Bronchial epithelial cell (primary cell): Measurements from ENCODE around the gene UPK3B. TPM values are rescaled to one million over a fixed set of nuclear protein-coding genes. Genes with fewer than 3 reads are reported as not detected.
"Not testable (repeated sequence)": the region's sequence is repeated elsewhere in the genome, so short reads cannot be mapped to it uniquely, and the experiment has no call there.

Experiments
- DNase-seq: peaks from one replicate; pipeline ENCODE4 v3.0.0-alpha.2; 2010; ENCODE audit warnings: low read depth
- FAIRE-seq: peaks from 2 replicates; lab custom pipeline; 2011; peaks lifted over from hg19 to GRCh38; lab: Jason Lieb, UNC
- H3K27me3 ChIP-seq: 2 replicates; pipeline ENCODE4 v1.5.1; 2011; ENCODE audit warnings: low read length; ENCODE audit not compliant: control insufficient read depth, insufficient read depth
- H3K36me3 ChIP-seq: 2 replicates; pipeline ENCODE4 v1.5.1; 2011; ENCODE audit warnings: low read length; ENCODE audit not compliant: control insufficient read depth, insufficient read depth
- H3K4me3 ChIP-seq: 2 replicates; pipeline ENCODE4 v1.5.1; 2011; ENCODE audit warnings: mild to moderate bottlenecking, low read depth, low read length, control low read depth
- CTCF ChIP-seq: IDR thresholded peaks from 2 replicates; pipeline ENCODE4 v1.5.1; 2011; ENCODE audit warnings: mild to moderate bottlenecking, moderate library complexity, low read length, control low read depth, inconsistent platforms; ENCODE audit not compliant: insufficient read depth, severe bottlenecking
- total RNA-seq: library from RNA; depleted of rRNA; stranded (reverse); fragments of >200 nt; gene quantifications from 2 replicates; pipeline ENCODE4 v1.2.1, GENCODE V29; 2014

Gene UPK3B
- total RNA-seq, 1 donor from 2014 or later = 0.26 TPM

GRCh38 chr7:76511911-76512885, 1.8 kb downstream of the UPK3B start:
- FAIRE-seq = peak; percentile 89
- H3K27me3 ChIP-seq, H3K36me3 ChIP-seq, DNase-seq, H3K4me3 ChIP-seq: not testable (repeated sequence)

GRCh38 chr7:76512941-76513816, 2.8 kb downstream of the UPK3B start:
- TF ChIP-seq CTCF = peak; percentile 39

GRCh38 chr7:76513817-76514799, 3.8 kb downstream of the UPK3B start:
- no peak for DNase-seq
- no peak overlapping the region for H3K4me3 ChIP-seq
- no peaks in the 10 kb centered on the region for H3K27me3 ChIP-seq
- FAIRE-seq = no peak
- no peak for TF ChIP-seq CTCF
- no peaks in the 10 kb centered on the region for H3K36me3 ChIP-seq

More at GRCh38 chr7:76512941-76513816, 2.8 kb downstream of the UPK3B start:
- FAIRE-seq (no peak), DNase-seq (no peak)
- no peak overlapping the region for H3K4me3 ChIP-seq
- H3K36me3 ChIP-seq = no peaks in the 10 kb centered on the region
- no peaks in the 10 kb centered on the region for H3K27me3 ChIP-seq

GRCh38 chr7:76514926-76515771, 4.8 kb downstream of the UPK3B start:
- DNase-seq (no peak), FAIRE-seq (no peak)
- H3K27me3 ChIP-seq = no peaks in the 10 kb centered on the region
- no peaks in the 10 kb centered on the region for H3K36me3 ChIP-seq
- H3K4me3 ChIP-seq = no peak overlapping the region
- TF ChIP-seq CTCF = no peak

- Histone ChIP-seq H3K27me3 (no peaks in the 10 kb centered on the region), H3K36me3 (no peaks in the 10 kb centered on the region), H3K4me3 (no peak overlapping the region)
- peak; percentile 99 for TF ChIP-seq CTCF
- peak; percentile 27 for DNase-seq
- no peak for FAIRE-seq
These were observed 5.7 kb downstream of the UPK3B start for GRCh38 chr7:76515999-76516443.

- H3K4me3 ChIP-seq, DNase-seq, FAIRE-seq, H3K36me3 ChIP-seq, H3K27me3 ChIP-seq: not testable (repeated sequence)
These were observed 6.6 kb downstream of the UPK3B start for GRCh38 chr7:76516932-76517331.

- not testable (repeated sequence) for H3K36me3 ChIP-seq, H3K4me3 ChIP-seq, FAIRE-seq, H3K27me3 ChIP-seq, DNase-seq
These were observed 15.8 kb downstream of the UPK3B start for GRCh38 chr7:76526183-76526582.

- DNase-seq, H3K4me3 ChIP-seq, H3K36me3 ChIP-seq, FAIRE-seq, H3K27me3 ChIP-seq: not testable (repeated sequence)
These were observed 21.3 kb downstream of the UPK3B start for GRCh38 chr7:76531643-76532042.
